Subcutaneous adipose tissue (tissue), 4 donors: ENCODE measurements around the gene NR1D1. TPM values are rescaled to one million over a fixed set of nuclear protein-coding genes. Genes with fewer than 3 reads are reported as not detected.

Experiments used
- CTCF ChIP-seq: fragments of 450-650 bp; IDR thresholded peaks from one replicate; pipeline ENCODE4 v1.5.1; 2016; ENCODE audit warnings: low read depth, mild to moderate bottlenecking, control low read depth, antibody characterized with exemption, moderate library complexity
- total RNA-seq, 4 donors: library from RNA; depleted of rRNA; stranded (reverse); fragments of >200 nt; gene quantifications; one replicate each; pipeline ENCODE4 v1.1.0, GENCODE V29; 2016

Gene NR1D1
- total RNA-seq, 4 donors from 2014 or later: 4.2 to 16.0 (median 12.7) TPM

- no peak for TF ChIP-seq CTCF
Observed at GRCh38 chr17:40073454-40074174, 26.8 kb downstream of the NR1D1 start.

GRCh38 chr17:40072735-40073346, 27.5 kb downstream of the NR1D1 start:
- TF ChIP-seq CTCF: no peak

- no peak for TF ChIP-seq CTCF
Observed at GRCh38 chr17:40072040-40072734, 28.2 kb downstream of the NR1D1 start.

- no peak for TF ChIP-seq CTCF
Observed at GRCh38 chr17:40071313-40072039, 28.9 kb downstream of the NR1D1 start.

- TF ChIP-seq CTCF: no peak
Observed at GRCh38 chr17:40070709-40071312, 29.6 kb downstream of the NR1D1 start.

- TF ChIP-seq CTCF: no peak
Observed at GRCh38 chr17:40069751-40070708, 30.4 kb downstream of the NR1D1 start.
